Astrocyte (in vitro differentiated cells and primary cell): ENCODE data around the gene HCRTR1.

Experiments used
- CTCF ChIP-seq: IDR thresholded peaks from 2 replicates; pipeline ENCODE4 v1.5.1; 2011; ENCODE audit warnings: low read depth, mild to moderate bottlenecking, inconsistent platforms, low read length, moderate library complexity; ENCODE audit not compliant: insufficient read depth
- EZH2 ChIP-seq: IDR thresholded peaks from 2 replicates; pipeline ENCODE4 v1.6.1; 2012; ENCODE audit warnings: mild to moderate bottlenecking, low read length, inconsistent platforms; ENCODE audit not compliant: insufficient read depth

GRCh38 chr1:31615939-31616338 lies 1.6 kb upstream of the HCRTR1 start:
- no peak for TF ChIP-seq CTCF
- TF ChIP-seq EZH2: no peak
